Breast epithelium (tissue), 4 donors: Measurements from ENCODE around the gene PRRX1. TPM values are rescaled to one million over a fixed set of nuclear protein-coding genes. Genes with fewer than 3 reads are reported as not detected.

Source experiments
- DNase-seq, 2 donors: peaks; one replicate each; pipeline ENCODE4 v3.0.0-alpha.2; 2019; ENCODE audit warnings: low spot score in 2 of 2
- H3K27ac ChIP-seq, 2 donors: fragments of 200-600 bp; sonication (generic) in 1 of 2; one replicate each; pipeline ENCODE4 v1.5.1; 2016 to 2019; ENCODE audit warnings: mild to moderate bottlenecking in 1 of 2
- H3K27me3 ChIP-seq, 2 donors: fragments of 200-600 bp; sonication (generic) in 1 of 2; one replicate each; pipeline versions ENCODE4 v1.5.1 to v1.6.0; 2017 to 2019; ENCODE audit warnings: control low read depth in 1 of 2, mild to moderate bottlenecking in 1 of 2
- H3K36me3 ChIP-seq: fragments of 200-600 bp; one replicate; pipeline ENCODE4 v1.5.1; 2019
- H3K4me1 ChIP-seq, 2 donors: fragments of 200-600 bp; sonication (generic); one replicate each; pipeline ENCODE4 v1.5.1; 2016 to 2019; ENCODE audit warnings: control low read depth in 1 of 2
- H3K4me3 ChIP-seq, 3 donors: fragments of 200-600 bp; sonication (generic); 1 replicate in 2 of 3; 2 replicates in 1 of 3; pipeline ENCODE4 v1.5.1; 2016 to 2019; ENCODE audit warnings: mild to moderate bottlenecking in 3 of 3, moderate library complexity in 2 of 3
- H3K9me3 ChIP-seq, 2 donors: fragments of 200-600 bp; sonication (generic) in 1 of 2; one replicate each; pipeline ENCODE4 v1.5.1; 2016 to 2019; ENCODE audit warnings: control low read depth in 1 of 2
- CTCF ChIP-seq, 3 donors: fragments of 450-650 bp; IDR thresholded peaks; one replicate each; pipeline ENCODE4 v1.5.1; 2016 to 2017; ENCODE audit warnings: antibody characterized with exemption in 3 of 3, mild to moderate bottlenecking in 3 of 3, moderate library complexity in 3 of 3
- POLR2A ChIP-seq: fragments of 450-650 bp; IDR thresholded peaks from one replicate; pipeline ENCODE4 v1.6.1; 2016; ENCODE audit warnings: antibody characterized with exemption, mild to moderate bottlenecking, moderate library complexity
- POLR2AphosphoS5 ChIP-seq, 3 donors: sonication (generic); formaldehyde crosslinking; IDR thresholded peaks; one replicate each; pipeline ENCODE4 v1.6.1; 2017; ENCODE audit warnings: antibody characterized with exemption in 3 of 3
- intact Hi-C: fragments of 100-400 bp; cut with DNase I; formaldehyde crosslinking; loops from one replicate; pipeline ENCODE4 v1.15.1; 2023; ENCODE audit warnings: low total_unique reads
- total RNA-seq, 3 donors: library from RNA; depleted of rRNA; stranded (reverse); fragments of >200 nt; gene quantifications; one replicate each; pipeline ENCODE4 v1.1.0, GENCODE V29; 2016

The PRRX1 gene
- total RNA-seq, 3 donors from 2014 or later, result 48.9 to 75.7 (median 73.1) TPM

GRCh38 chr1:170714938-170715337, 51.0 kb downstream of the PRRX1 start:
- Histone ChIP-seq H3K36me3 (no peaks in the 10 kb centered on the region), H3K4me3 (no peak overlapping the region), H3K27ac (no peak overlapping the region), H3K27me3 (no peaks in the 10 kb centered on the region), H3K4me1 (no peaks in the 10 kb centered on the region), H3K9me3 (no peaks in the 10 kb centered on the region)
- TF ChIP-seq POLR2A (no peak), CTCF (IDR thresholded peaks at IDR 0.05) (no peak), POLR2AphosphoS5 (IDR thresholded peaks at IDR 0.05) (no peak)
- no peak for DNase-seq
- intact Hi-C loops, result no loop called here

- no peaks in the 10 kb centered on the region for H3K4me1 ChIP-seq
- no peak for TF ChIP-seq CTCF (IDR thresholded peaks at IDR 0.05)
- TF ChIP-seq POLR2A, result no peak
- no peaks in the 10 kb centered on the region for H3K9me3 ChIP-seq
- intact Hi-C loops, result no loop called here
- H3K4me3 ChIP-seq, result no peak overlapping the region
- no peaks in the 10 kb centered on the region for H3K27me3 ChIP-seq
- no peak for DNase-seq
- H3K36me3 ChIP-seq, result no peaks in the 10 kb centered on the region
- no peak overlapping the region for H3K27ac ChIP-seq
Observed at GRCh38 chr1:170716835-170717429, 53.0 kb downstream of the PRRX1 start.

GRCh38 chr1:170720661-170721060, 56.7 kb downstream of the PRRX1 start:
- DNase-seq, result no peak
- no peak overlapping the region for H3K27ac ChIP-seq
- H3K4me1 ChIP-seq, result no peaks in the 10 kb centered on the region
- TF ChIP-seq CTCF (IDR thresholded peaks at IDR 0.05) (no peak), POLR2AphosphoS5 (IDR thresholded peaks at IDR 0.05) (no peak), POLR2A (no peak)
- intact Hi-C loops, result no loop called here
- H3K4me3 ChIP-seq, result no peak overlapping the region
- H3K9me3 ChIP-seq, result no peaks in the 10 kb centered on the region
- H3K27me3 ChIP-seq, result no peaks in the 10 kb centered on the region
- no peaks in the 10 kb centered on the region for H3K36me3 ChIP-seq

GRCh38 chr1:170721621-170722020, 57.7 kb downstream of the PRRX1 start:
- intact Hi-C loops, result no loop called here

GRCh38 chr1:170723518-170723917, 59.6 kb downstream of the PRRX1 start:
- Histone ChIP-seq H3K4me1 (no peaks in the 10 kb centered on the region), H3K4me3 (no peak overlapping the region), H3K27me3 (no peaks in the 10 kb centered on the region), H3K9me3 (no peaks in the 10 kb centered on the region), H3K36me3 (no peaks in the 10 kb centered on the region), H3K27ac (no peak overlapping the region)
- intact Hi-C loops, result no loop called here
- TF ChIP-seq POLR2A, result no peak
- TF ChIP-seq POLR2AphosphoS5 (IDR thresholded peaks at IDR 0.05), result no peak
- no peak for TF ChIP-seq CTCF (IDR thresholded peaks at IDR 0.05)
- DNase-seq, result no peak

More at GRCh38 chr1:170721621-170722020, 57.7 kb downstream of the PRRX1 start:
- H3K36me3 ChIP-seq, result no peaks in the 10 kb centered on the region
- TF ChIP-seq POLR2A (no peak), CTCF (IDR thresholded peaks at IDR 0.05) (no peak), POLR2AphosphoS5 (IDR thresholded peaks at IDR 0.05) (no peak)
- no peak overlapping the region for H3K4me3 ChIP-seq
- DNase-seq, result no peak
- H3K9me3 ChIP-seq, result no peaks in the 10 kb centered on the region
- H3K27me3 ChIP-seq, result no peaks in the 10 kb centered on the region
- no peaks in the 10 kb centered on the region for H3K4me1 ChIP-seq
- H3K27ac ChIP-seq, result no peak overlapping the region
